Nephron (organoid): ENCODE measurements around the gene MS4A18.
A peak's percentile ranks its signal among the peaks of the same experiment; 100 is the strongest.

Experiments used
- H3K27ac Mint-ChIP-seq, 3 experiments: 2 replicates each; pipeline ENCODE4 v1.8.0; 2020; ENCODE audit warnings: mixed read lengths in 3 of 3, mild to moderate bottlenecking in 2 of 3, moderate library complexity in 1 of 3
- H3K27me3 Mint-ChIP-seq: 2 replicates; pipeline ENCODE4 v1.8.0; 2021; ENCODE audit warnings: low read depth, mild to moderate bottlenecking, moderate library complexity, mixed read lengths
- H3K36me3 Mint-ChIP-seq: 2 replicates; pipeline ENCODE4 v1.8.0; 2020; ENCODE audit warnings: low read depth, mixed read lengths
- H3K4me1 Mint-ChIP-seq: 2 replicates; pipeline ENCODE4 v1.8.0; 2020; ENCODE audit warnings: mixed read lengths
- H3K4me3 Mint-ChIP-seq, 3 experiments: 2 replicates each; pipeline ENCODE4 v1.8.0; 2020; ENCODE audit warnings: mild to moderate bottlenecking in 3 of 3, mixed read lengths in 3 of 3, moderate library complexity in 2 of 3
- H3K9me3 Mint-ChIP-seq: 2 replicates; pipeline ENCODE4 v1.8.0; 2020; ENCODE audit warnings: mixed read lengths
- CTCF ChIP-seq, 3 experiments: fragments of 200-600 bp; sonication (generic); IDR thresholded peaks; one replicate each; pipeline ENCODE4 v1.5.0; 2021; ENCODE audit warnings: antibody characterized with exemption in 3 of 3; ENCODE audit not compliant: unreplicated experiment in 3 of 3

MS4A18 gene

GRCh38 chr11:60777572-60777971, 53.1 kb downstream of the MS4A18 start:
- no peak overlapping the region for H3K4me3 Mint-ChIP-seq
- no peak for TF ChIP-seq CTCF (IDR thresholded peaks at IDR 0.05; ENCODE audit: unreplicated experiment in 3 of 3)
- peak overlapping the region in 2 of 3 experiments; percentile 12 to 13 for H3K27ac Mint-ChIP-seq
- H3K36me3 Mint-ChIP-seq: no peaks in the 10 kb centered on the region
- peaks cover 15% of the 10 kb centered on the region for H3K27me3 Mint-ChIP-seq
- H3K9me3 Mint-ChIP-seq: no peaks in the 10 kb centered on the region
- H3K4me1 Mint-ChIP-seq: peaks cover 23% of the 10 kb centered on the region

- TF ChIP-seq CTCF (IDR thresholded peaks at IDR 0.05; ENCODE audit: unreplicated experiment in 3 of 3): no peak
- Mint-ChIP-seq H3K27ac (no peak overlapping the region), H3K27me3 (peaks cover 3% of the 10 kb centered on the region), H3K36me3 (no peaks in the 10 kb centered on the region), H3K4me3 (no peak overlapping the region), H3K4me1 (peaks cover 21% of the 10 kb centered on the region), H3K9me3 (no peaks in the 10 kb centered on the region)
These were observed 55.5 kb downstream of the MS4A18 start for GRCh38 chr11:60780065-60780464.

- Mint-ChIP-seq H3K4me3 (no peak overlapping the region), H3K27me3 (no peaks in the 10 kb centered on the region), H3K9me3 (no peaks in the 10 kb centered on the region), H3K4me1 (peaks cover 22% of the 10 kb centered on the region), H3K27ac (no peak overlapping the region), H3K36me3 (no peaks in the 10 kb centered on the region)
- no peak for TF ChIP-seq CTCF (IDR thresholded peaks at IDR 0.05; ENCODE audit: unreplicated experiment in 3 of 3)
These were observed 56.3 kb downstream of the MS4A18 start for GRCh38 chr11:60780774-60781173.

DNA sequence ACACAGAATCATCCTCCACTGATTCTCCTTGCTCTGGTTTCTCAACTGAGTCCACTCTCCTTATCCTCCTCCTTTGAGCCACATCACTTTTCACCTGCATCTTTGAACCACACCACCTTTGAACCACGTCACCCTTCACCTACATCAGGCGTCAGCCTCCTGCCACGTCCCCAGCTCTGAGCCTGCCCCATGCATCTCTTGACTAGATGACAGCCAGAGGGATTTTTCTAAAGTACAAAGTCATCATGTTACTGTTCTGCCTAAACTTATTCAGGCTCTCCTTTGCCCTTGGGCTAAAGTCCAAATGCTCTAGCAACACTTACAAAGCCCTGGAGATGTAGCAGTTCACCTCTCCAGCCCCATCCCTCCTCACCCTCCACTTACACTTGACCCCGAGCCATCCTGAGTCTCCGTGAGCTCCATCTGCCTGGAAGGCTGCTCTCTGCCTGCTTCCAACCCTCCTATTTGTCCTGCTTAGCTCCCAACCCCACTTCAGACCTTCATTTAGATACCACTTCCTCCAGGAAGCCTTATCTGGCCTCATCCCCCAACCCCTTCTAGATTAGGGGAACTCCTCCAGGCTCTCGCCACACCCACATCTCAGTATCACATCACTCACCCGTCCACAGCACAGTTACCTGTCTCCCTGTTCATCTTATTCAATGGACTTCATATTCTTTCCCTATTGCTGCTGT, 56.9 kb downstream of the MS4A18 start:
- Mint-ChIP-seq H3K27ac (no peak overlapping the region), H3K9me3 (no peaks in the 10 kb centered on the region), H3K4me1 (peaks cover 29% of the 10 kb centered on the region), H3K27me3 (no peaks in the 10 kb centered on the region), H3K36me3 (no peaks in the 10 kb centered on the region), H3K4me3 (no peak overlapping the region)
- TF ChIP-seq CTCF (IDR thresholded peaks at IDR 0.05; ENCODE audit: unreplicated experiment in 3 of 3): no peak

- Mint-ChIP-seq H3K4me1 (peaks cover 33% of the 10 kb centered on the region), H3K9me3 (no peaks in the 10 kb centered on the region), H3K27me3 (no peaks in the 10 kb centered on the region), H3K36me3 (no peaks in the 10 kb centered on the region), H3K27ac (no peak overlapping the region), H3K4me3 (no peak overlapping the region)
- no peak for TF ChIP-seq CTCF (IDR thresholded peaks at IDR 0.05; ENCODE audit: unreplicated experiment in 3 of 3)
These were observed 57.4 kb downstream of the MS4A18 start for GRCh38 chr11:60781981-60782316.

DNA sequence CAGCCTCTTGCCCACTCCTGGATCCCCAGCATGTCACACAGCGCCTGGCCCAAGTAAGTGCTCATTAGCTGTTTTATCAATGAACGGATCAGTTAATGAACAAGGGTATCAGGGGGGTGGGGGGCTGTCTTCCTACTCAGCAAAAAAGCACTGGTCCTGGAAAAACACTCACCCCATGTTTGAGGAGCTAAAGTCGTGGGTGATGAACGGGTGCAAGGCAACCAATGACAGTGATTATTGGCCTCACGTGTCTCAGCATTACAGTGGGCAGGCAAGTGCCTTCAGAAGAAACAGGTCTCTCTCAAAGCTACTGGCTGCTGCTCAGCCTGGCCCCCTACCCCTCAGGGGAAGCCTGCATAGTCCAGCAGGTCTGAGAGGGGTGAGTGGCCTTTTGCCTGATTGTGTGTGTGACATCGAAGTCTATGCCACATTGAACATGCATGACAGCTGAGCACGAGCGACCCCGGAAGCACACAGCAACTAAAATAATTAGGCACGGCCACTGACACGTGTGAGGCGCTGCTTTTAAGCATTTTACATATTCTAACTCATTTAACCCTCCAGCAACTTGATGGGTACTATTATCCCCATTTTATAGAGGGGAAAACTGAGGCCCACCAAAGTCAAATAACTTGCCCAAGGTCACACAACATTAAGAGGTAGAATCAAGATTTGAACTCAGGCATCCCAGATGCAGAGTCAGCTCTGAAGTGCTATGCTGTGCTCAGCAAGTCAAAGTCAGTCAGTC, 58.0 kb downstream of the MS4A18 start:
- TF ChIP-seq CTCF (IDR thresholded peaks at IDR 0.05; ENCODE audit: unreplicated experiment in 3 of 3): no peak
- peaks cover 33% of the 10 kb centered on the region for H3K4me1 Mint-ChIP-seq
- H3K27me3 Mint-ChIP-seq: no peaks in the 10 kb centered on the region
- H3K36me3 Mint-ChIP-seq: no peaks in the 10 kb centered on the region
- peaks cover 4% of the 10 kb centered on the region for H3K9me3 Mint-ChIP-seq
- no peak overlapping the region for H3K4me3 Mint-ChIP-seq
- H3K27ac Mint-ChIP-seq: no peak overlapping the region
